Stimulated activated CD8-positive, alpha-beta memory T cell treated with anti-CD3 and anti-CD28 coated beads, Interleukin-7, amount 100 ng/mL, for 4 hours (primary cell): ENCODE measurements around the gene SYMPK.
"Not testable (repeated sequence)": the region's sequence is repeated elsewhere in the genome, so short reads cannot be mapped to it uniquely, and the experiment has no call there.

Source experiments
- DNase-seq, 2 donors: peaks; one replicate each; pipeline ENCODE4 v3.0.0-alpha.2; 2020; ENCODE audit warnings: low read depth in 2 of 2

The SYMPK gene

DNA sequence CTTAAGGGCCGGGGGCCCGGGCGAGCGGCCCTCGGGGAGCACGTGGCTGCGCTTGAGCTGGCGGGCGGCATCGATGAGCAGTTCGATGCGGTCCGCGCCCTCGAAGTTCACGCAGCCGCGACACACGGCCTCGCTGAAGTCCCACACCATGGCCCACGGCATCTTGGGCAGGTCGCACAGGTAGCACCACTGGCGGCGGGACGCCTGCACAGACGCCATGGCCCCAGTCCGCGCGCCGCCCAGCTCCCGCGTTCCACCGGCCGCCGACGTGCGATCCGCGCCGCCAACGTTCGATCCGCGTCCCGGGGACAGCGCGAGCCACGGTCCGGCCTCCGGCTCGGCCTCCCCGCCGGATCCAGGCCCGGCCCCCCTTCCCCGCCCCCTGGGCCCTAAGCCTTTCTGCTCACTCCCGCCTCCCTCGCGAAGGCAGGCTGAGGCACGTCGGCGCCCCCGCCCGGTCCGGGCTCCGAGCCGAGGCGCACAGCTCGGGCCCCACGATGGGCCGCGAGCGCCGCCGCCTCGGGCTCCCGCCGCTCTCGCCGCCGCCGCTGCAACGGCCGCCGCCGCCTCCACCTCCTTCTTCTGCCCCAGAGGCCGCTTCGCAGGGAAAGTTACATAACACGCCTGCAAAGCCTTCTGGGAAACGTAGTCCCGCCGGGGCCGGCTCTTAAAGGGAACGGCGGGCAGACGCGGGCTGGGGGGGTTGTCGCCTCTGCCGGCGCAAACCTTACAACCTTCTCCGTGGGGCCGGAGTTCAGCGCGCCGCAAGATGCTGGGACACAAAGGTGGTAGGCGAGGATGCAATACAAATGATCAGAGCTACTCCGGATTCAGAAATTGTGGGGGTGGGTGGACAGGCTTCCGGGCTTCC, 22.8 kb upstream of the SYMPK start, which contains the start of gene IRF2BP1:
IRF2BP1 (minus strand) TSS at position 586 of the 871 bp plus-strand sequence; CDS start at position 219, 367 bp downstream.
- peak; percentile 81 to 82 for DNase-seq

- no peak for DNase-seq
Measured at GRCh38 chr19:45884682-45885555, 22.0 kb upstream of the SYMPK start.

DNA sequence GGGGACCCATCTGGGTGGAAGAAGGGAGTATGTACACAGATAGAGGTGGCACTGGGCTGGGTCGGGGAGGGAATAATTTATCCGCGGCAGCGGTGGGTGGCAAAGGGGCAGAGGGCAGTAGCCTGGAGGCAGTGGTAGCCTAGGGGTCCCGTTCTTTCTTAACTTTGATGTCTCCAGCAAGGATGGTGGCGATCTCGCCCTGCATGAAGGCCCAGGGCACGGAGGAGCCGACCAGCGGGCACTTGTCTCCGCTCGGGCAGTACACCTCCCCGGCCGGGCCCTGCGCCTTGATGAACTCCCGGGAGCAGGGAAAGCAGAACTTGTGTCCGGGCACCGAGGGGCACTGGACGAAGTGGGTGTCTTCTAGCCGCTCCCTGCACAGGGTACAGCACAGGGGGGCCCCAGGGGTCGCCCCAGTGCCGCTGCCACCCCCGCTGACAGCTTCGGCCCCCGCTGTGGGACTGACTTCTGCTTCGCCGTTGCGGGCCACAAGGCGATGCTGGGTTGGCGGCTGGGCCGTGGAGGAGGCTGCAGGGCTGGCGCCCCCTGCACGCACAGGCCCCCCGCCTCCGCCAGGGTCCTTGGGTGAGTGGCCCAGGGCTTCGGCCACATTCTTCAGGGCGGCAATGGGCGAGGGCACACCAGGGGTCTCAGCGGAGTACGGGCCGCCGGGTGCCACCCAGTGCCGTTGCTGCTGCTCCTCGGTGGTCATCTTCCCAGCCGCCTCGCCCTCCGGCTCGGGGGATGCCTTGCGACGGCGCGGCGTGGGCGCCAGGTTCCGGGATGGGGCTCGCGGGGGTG, 21.1 kb upstream of the SYMPK start:
- no peak for DNase-seq

DNA sequence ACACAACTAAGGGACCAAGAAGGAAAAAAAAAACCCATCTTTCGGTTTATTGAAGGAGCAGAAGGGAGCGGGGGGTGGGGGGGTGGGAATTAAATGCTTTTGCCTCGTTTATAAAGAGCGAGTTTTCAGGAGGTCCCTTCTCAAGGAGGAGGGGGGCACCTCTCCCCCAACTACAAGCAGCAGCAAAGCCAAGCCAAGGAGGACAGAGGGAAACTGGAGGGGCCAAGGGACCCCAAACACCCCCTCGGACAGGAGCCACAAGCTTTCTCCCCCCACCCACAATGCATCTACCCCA, 20.6 kb upstream of the SYMPK start:
- no peak for DNase-seq

- peak; percentile 59 to 70 for DNase-seq
Measured at GRCh38 chr19:45882652-45883585, 20.0 kb upstream of the SYMPK start.

GRCh38 chr19:45881909-45882528, 19.1 kb upstream of the SYMPK start:
- DNase-seq: no peak

DNA sequence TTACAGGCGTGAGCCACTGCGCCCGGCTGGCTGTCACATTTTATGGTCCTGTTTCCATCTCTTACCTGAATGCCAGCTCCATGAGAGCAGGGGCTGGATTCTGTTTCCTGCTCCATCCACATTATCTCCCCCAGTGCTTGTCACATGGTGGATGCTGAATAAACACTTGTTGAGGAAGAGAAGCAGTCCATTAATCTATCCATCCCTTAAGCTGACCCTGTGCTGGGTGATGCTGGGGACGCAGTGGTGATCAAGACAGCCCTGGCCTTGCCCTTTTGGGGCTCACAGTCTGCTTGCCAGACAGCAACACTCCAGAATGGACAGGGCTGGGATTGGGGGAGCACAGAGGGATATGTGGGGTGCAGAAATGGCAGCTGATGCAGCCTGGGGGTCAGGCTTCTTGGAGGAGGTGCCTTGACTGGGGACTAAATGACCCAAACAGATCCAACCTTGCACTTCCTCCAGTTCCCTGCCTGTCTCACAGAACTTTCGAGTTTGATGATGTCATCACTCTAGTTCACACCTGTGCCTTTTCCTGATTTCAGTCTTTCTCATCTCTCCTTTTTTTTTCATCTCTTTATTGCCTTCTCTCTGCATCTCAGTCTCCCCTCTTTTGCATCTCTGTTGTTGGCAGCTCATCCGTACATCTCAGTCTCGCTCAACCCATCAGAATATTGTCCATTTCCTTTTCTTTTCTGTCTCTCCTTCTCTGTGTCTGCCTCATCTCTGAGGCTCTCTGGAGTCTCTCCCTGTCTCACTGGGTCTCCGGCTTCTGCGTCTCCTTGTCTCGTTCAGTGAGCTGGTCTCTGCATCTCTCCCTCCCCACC, 18.3 kb upstream of the SYMPK start:
- DNase-seq: no peak

DNA sequence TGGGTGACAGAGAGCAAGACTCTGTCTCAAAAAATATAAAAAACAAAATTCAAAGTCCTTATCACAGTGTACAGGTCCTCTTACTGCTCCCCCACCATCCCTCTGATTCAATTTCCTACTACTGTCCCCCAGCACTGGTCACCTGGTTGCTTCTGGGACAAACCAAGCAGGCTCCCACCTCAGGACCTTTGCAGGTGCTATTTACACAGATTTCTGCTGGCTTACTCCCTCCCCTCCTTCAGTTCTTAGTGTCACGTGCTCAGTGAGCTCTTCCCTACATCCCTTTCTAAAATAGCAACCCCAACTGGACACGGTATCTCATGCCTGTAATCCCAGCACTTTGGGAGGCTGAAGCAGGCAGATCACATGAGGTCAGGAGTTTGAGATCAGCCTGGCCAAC, 17.0 kb upstream of the SYMPK start:
- no peak for DNase-seq

GRCh38 chr19:45879055-45879454, 16.1 kb upstream of the SYMPK start:
- no peak for DNase-seq

DNA sequence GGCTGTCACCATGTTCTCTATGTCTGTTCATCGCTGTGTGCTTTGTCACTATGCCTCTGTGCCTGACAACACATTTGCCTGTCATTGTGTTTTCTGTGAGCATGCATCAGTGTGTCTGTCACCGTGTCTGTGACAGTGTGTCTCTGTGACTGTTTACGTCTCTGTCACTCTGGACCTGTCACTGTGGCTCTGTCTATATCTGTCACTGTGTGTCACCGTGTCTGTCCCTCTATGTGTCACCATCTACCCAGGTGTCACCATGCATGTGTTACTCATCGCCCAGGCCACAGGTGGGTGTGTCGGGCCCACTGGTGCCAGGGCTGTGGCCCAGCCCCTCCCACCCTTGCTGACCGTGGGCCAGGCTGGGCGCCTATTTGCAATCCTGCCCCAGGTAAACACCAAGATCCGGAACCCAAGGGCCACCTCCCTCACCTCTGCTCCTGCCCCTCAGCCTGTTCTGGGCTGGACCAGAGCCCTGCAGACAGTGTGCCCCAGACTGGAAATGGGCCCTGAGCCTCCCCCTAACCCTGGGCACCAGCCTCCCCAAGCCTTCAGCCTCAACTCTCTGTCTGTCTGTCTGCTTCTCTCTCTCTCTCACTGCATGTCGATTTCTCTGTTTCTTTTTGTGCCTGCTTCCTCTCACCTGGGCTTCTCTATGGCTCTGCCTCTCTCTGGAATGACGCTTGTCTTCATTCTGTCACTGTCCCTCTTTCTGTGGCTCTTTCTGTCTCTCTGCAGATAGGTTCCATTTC, 15.3 kb upstream of the SYMPK start:
- DNase-seq: no peak

DNA sequence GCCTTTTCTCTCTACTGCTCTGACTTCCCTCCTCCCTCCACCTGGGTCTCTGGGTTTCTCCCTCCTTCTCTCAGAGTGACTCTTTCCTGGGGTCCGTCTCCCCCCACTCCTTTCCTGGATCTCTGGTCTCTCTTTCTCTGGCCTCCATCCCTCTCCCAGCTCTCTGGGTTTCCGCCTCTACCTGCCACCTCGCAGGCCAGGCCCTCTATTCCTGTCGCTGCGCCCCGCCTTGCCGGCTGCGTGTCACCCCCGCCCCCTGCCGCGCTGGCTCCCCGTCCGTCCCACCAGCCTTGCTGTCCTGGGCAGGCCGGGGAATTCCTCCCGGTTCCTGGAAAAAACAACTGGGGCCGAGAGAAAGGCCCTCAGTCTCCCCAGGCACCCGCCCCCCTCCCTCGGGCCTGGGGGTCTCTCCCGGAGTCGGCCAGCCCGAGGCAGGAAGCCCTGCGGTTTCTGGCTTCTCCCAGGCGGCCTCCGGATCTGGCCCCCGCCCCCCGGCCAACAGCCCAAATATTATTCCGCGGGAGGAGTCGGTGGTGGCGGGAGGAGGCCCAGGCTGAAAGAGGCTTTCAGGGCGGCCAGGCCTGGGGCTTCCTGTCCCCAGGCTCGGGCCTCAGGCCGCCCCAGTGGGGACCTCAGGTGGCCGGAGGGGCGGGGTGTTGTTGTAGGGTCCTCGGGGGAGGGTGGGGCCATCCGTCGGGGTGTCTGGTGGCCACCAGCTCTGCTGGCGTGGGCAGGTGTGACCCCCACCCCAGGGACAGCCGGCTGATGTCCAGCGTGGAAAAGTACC, 13.7 kb upstream of the SYMPK start:
- DNase-seq: no peak

DNA sequence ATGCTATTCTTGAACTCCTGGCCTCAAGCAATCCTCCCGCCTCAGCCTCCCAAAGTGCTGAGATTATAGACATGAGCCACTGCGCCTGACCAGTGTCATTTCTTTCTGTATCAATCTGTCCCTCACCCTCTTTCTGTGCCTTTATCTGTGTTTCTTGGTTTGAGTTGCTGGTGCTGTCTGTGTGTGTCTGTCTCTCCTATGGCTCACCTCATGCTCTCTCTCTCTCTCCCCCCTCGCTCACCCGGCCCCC, 13.1 kb upstream of the SYMPK start:
- DNase-seq: no peak

DNA sequence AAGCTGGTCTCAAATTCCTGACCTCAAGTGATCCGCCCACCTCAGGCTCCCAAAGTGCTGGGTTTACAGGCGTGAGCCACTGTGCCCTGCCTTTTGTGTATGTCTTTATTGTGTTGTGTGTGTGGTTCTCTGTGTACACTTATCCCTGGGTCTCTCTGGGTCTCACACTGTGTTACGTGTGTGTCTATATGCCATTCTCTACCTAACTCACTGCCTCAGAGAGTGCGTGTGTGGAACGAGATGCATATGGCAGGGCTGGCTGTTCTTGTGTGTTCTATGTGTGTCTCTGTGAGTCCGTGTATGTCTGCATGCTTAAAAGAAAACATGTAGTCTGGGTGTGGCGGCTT, 11.6 kb upstream of the SYMPK start:
- no peak for DNase-seq

GRCh38 chr19:45873219-45873772, 10.3 kb upstream of the SYMPK start:
- no peak for DNase-seq

- DNase-seq: no peak
Measured at GRCh38 chr19:45872095-45872919, 9.4 kb upstream of the SYMPK start.

DNA sequence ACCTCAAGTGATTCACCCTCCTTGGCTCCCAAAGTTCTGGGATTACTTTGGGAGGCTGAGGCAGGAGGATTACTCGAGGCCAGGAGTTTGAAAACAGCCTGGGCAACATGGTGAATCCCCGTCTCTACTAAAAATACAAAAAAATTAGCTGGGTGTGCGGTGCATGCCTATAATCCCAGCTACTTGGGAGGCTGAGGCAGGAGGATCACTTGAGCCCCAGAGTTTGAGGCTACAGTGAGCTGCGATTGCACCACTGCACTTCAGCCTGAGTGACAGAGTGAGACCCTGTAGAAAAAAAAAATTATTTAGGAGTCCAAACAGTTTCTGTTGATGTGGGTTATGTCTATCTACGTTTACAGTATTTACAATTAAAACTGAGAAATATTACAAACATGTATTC, 7.9 kb upstream of the SYMPK start:
- DNase-seq: no peak

DNA sequence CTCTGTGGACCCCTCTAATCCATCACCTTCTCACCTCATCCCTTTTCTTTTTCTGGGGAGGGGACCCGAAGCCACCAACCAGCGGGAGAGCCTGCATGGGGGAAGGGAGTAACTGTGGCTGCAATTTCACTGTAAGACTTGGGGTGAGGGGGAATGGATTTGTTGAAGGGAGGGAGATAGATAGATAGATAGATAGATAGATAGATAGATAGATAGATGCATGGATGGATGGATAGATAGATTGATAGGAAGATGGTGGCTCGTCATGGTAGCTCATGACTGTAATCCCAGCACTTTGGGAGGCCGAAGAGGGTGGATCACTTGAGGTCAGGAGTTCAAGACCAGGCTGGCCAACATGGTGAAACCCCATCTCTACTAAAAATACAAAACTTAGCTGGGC, 4.3 kb upstream of the SYMPK start:
- not testable (repeated sequence) for DNase-seq
